ENCODE measurements around the gene IFT43.

The IFT43 gene

GRCh38 chr14:75996488-75996887 lies 10.9 kb downstream of the IFT43 start:
- TF ChIP-seq TAF1 (IDR thresholded peaks at IDR 0.05; ENCODE audit: borderline replicate concordance, insufficient read depth, low read length) = no peak
- no peak for TF ChIP-seq REST (IDR thresholded peaks at IDR 0.05; ENCODE audit: insufficient read depth in 1 of 2, low read depth in 2 of 2, low read length in 2 of 2)
- no peak for TF ChIP-seq FOXP2 (optimal IDR thresholded peaks at IDR 0.05; ENCODE audit: borderline replicate concordance, extremely low read depth, extremely low read length, insufficient read depth)
- no peak for TF ChIP-seq POLR2AphosphoS5 (IDR thresholded peaks at IDR 0.05; ENCODE audit: low read depth, low read length)
- no peak for TF ChIP-seq SIN3A (IDR thresholded peaks at IDR 0.05; ENCODE audit: borderline replicate concordance, insufficient read depth, low read length)

- no peak for TF ChIP-seq TAF1 (IDR thresholded peaks at IDR 0.05; ENCODE audit: borderline replicate concordance, insufficient read depth, low read length)
- no peak for TF ChIP-seq REST (IDR thresholded peaks at IDR 0.05; ENCODE audit: insufficient read depth in 1 of 2, low read depth in 2 of 2, low read length in 2 of 2)
- TF ChIP-seq FOXP2 (optimal IDR thresholded peaks at IDR 0.05; ENCODE audit: borderline replicate concordance, extremely low read depth, extremely low read length, insufficient read depth) = no peak
- TF ChIP-seq SIN3A (IDR thresholded peaks at IDR 0.05; ENCODE audit: borderline replicate concordance, insufficient read depth, low read length) = no peak
- TF ChIP-seq POLR2AphosphoS5 (IDR thresholded peaks at IDR 0.05; ENCODE audit: low read depth, low read length) = no peak
Measured at GRCh38 chr14:75999511-76000190, 14.1 kb downstream of the IFT43 start.

GRCh38 chr14:76002383-76002782 lies 16.8 kb downstream of the IFT43 start:
- TF ChIP-seq FOXP2 (optimal IDR thresholded peaks at IDR 0.05; ENCODE audit: borderline replicate concordance, extremely low read depth, extremely low read length, insufficient read depth) (no peak), POLR2AphosphoS5 (IDR thresholded peaks at IDR 0.05; ENCODE audit: low read depth, low read length) (no peak), TAF1 (IDR thresholded peaks at IDR 0.05; ENCODE audit: borderline replicate concordance, insufficient read depth, low read length) (no peak), REST (IDR thresholded peaks at IDR 0.05; ENCODE audit: insufficient read depth in 1 of 2, low read depth in 2 of 2, low read length in 2 of 2) (no peak), SIN3A (IDR thresholded peaks at IDR 0.05; ENCODE audit: borderline replicate concordance, insufficient read depth, low read length) (no peak)

GRCh38 chr14:76006253-76006652 lies 20.7 kb downstream of the IFT43 start:
- TF ChIP-seq FOXP2 (optimal IDR thresholded peaks at IDR 0.05; ENCODE audit: borderline replicate concordance, extremely low read depth, extremely low read length, insufficient read depth) (no peak), POLR2AphosphoS5 (IDR thresholded peaks at IDR 0.05; ENCODE audit: low read depth, low read length) (no peak), REST (IDR thresholded peaks at IDR 0.05; ENCODE audit: insufficient read depth in 1 of 2, low read depth in 2 of 2, low read length in 2 of 2) (no peak), SIN3A (IDR thresholded peaks at IDR 0.05; ENCODE audit: borderline replicate concordance, insufficient read depth, low read length) (no peak), TAF1 (IDR thresholded peaks at IDR 0.05; ENCODE audit: borderline replicate concordance, insufficient read depth, low read length) (no peak)

Data from PFSK-1 (cell line).